GM18505 (cell line): ENCODE results near the gene KIF3A.

Experiments
- ATAC-seq: cut with Tn5 transposase; IDR thresholded peaks from one replicate; pipeline ENCODE4 v1.9.1; 2021; ENCODE audit not compliant: unreplicated experiment
- POLR2A ChIP-seq: IDR thresholded peaks from 4 replicates; pipeline ENCODE4 v1.6.1; 2011; ENCODE audit warnings: borderline replicate concordance; ENCODE audit not compliant: insufficient read depth, insufficient read length; ENCODE audit errors: extremely low read depth

Gene KIF3A

DNA sequence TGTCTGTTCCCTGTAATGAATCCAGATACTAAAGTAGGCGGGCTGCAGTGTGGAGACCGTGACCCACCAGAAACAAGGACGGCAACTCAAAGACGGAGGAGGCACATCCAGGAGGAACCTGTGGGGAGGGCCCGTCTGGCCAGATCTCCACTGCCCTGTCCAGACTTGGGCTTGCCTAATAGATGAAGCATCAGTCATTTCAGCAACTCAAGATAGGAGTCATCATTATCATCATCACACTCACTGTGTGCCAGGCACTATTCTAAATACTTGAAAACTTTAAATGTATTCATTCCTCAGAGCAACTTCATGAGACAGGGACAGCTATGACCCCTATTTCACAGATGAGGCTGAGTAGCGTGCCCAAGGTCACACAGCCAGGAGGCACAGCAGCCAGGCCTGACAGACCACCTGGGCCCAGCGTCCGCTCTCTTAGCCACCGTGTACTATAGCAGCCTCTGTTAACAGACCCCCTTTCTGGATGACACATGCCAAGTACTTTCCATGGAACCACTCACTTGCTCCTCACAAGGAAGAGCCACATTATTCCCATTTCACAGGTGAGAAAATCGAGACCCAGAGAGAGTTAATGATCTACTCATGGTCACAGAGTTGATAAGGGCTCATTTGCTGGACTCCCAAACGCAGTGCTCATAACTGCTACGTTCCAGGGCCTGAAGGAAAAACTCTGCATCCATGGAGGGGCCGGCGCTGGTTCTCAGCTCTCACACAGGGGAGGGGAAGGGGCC, 68.5 kb downstream of the KIF3A start:
- no peak for ATAC-seq

DNA sequence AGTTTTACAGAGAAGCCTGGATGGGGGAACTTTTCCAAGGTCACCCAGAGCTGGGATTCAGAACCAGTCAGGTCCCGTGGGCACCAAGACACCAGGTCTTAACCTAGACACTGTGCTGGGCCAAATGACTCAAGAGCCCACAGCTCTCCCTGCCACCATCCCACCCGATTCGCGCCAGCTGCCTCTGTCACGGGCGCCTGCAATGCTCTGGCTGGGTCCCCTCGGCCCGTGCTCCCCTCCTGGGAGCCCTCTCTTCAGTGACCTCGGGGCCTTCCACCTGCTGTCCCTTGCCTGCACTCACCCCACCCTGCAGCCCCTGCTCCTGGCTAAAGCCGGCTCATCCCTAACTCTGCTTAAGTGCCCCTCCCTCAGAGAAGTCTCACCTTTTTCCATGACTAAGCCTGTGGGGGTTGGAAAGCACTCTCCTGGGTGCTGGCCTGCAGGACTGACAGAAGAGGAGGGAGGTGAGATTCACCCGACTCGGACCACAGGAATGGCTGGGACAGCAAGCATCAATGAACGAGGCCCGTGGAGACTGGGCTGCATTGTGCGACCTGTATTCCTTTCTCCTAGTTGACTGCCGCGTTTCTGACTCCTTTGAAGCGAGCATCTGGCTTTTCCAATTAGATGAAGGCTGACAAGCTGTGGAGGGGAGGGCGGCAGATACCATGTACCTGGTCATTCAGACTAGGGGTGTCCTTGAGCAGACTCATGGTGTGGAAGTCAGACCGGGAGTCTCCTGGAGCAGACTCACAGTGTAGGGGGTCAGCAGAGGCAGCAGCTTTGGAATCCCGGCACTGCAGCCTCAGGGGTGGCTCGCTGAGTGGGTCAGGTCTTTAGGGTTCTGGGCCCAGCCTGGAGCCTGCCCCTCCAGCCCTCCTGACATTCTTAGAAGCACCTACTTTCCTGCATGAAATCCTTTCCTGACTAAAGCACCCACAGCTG, 69.3 kb downstream of the KIF3A start:
- ATAC-seq: no peak
- TF ChIP-seq POLR2A: no peak

More for the DNA sequence above, 68.5 kb downstream of the KIF3A start:
- TF ChIP-seq POLR2A: no peak

DNA sequence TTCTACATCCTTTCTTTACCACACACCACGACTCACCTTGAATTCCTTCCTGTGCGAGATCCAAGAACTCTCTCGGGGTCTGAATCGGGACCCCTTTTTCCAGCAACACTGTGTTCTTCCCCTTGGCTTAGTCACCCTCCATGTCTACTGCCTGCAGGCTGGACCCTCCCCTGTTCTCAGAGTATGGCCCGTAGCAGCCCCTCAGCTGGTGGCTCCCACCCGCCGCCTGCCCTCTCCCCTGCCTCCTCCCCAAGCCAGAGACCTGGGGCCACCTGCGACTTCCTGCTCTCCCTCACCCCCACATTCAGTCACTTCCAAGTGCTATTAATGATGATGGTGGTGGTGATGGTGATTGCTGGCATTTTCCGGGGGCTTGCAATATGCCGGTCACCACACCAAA, 70.0 kb downstream of the KIF3A start:
- no peak for ATAC-seq
- TF ChIP-seq POLR2A: no peak

DNA sequence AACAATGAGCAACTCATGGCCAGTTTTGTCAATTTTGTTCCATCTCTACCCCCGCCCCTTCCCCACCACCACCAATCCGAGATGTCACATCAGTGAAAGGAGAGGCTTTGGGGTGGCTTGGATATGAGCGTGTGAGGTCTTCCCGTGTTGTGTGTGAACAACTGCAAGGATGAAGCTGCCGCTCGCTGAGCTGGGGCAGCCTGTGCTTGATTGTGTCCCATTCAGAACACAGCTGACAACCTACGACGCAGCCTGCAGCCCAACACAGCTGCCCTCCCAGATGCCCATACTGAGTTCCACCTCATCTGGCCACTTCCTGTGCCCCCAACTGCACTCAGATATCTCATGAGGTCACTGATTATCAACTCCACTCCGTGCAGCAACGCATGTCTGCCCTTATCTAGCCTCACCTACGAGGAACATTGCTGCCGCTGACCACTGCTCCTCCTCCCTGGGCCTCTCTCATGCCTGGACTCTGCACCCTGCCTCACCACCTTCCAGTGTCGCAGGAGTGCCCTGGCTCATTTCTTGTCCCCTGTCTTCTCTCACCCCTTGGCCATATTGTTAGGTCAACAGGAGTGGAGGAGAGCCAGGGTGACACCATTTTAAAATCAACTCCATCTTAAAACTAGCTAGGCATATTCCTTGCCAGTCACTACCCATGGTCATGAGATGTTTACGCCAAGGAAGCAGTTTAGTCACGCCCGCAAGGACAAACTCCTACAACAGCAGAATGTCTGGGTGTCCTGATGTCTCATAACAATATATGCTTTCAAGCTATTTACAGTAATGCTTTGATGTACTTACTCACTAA, 70.8 kb downstream of the KIF3A start:
- no peak for TF ChIP-seq POLR2A
- ATAC-seq: no peak

DNA sequence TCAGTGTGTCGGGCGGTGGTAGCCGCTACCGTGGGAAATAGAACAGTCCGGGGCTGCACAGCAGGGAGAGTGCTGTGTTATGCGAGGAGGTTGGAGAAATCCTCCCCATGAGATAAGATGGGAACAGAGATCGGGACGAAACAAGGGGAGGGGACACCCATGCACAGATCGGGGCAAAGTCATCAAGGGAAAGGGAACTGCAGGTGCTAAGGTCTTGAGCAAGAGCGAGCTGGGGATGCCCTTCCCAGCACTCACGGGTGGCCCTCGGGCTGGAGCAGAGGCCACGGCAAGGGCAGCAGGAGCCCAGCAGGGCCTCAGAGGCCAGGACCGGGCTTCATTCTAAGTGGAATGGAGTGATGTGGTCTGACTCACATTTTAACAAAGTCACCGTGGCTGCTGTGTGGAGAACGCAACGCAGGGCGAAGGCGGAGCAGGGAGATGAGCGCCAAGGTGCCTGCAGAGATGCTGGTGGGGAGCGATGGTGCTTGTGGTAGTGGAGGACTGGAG, 71.7 kb downstream of the KIF3A start:
- no peak for TF ChIP-seq POLR2A
- ATAC-seq: no peak

DNA sequence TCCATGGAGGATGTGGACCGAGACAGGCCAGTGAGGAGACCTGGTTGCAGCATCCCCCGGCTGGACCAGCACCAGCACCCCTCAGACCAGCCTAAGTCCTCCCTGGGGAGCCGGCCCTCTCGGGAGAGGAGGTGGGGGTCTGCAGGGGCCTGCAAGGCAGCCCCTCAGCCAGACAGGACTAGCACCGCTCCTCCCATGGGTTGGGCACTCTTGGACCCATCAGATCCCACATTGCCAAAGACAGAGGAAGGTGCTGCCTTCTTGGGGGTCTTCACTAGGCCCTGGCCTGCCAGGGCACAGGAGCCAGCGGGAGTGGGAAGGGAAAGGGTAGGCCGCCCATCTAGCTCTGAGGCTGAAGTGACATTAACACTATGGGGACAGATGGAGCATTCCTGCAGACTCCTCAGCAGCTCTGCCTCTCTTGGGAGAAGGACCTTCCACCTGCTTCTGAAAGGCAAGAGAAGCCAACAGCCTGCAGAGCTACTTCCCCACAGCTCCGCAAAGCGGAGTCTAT, 72.6 kb downstream of the KIF3A start:
- no peak for ATAC-seq
- TF ChIP-seq POLR2A: no peak

DNA sequence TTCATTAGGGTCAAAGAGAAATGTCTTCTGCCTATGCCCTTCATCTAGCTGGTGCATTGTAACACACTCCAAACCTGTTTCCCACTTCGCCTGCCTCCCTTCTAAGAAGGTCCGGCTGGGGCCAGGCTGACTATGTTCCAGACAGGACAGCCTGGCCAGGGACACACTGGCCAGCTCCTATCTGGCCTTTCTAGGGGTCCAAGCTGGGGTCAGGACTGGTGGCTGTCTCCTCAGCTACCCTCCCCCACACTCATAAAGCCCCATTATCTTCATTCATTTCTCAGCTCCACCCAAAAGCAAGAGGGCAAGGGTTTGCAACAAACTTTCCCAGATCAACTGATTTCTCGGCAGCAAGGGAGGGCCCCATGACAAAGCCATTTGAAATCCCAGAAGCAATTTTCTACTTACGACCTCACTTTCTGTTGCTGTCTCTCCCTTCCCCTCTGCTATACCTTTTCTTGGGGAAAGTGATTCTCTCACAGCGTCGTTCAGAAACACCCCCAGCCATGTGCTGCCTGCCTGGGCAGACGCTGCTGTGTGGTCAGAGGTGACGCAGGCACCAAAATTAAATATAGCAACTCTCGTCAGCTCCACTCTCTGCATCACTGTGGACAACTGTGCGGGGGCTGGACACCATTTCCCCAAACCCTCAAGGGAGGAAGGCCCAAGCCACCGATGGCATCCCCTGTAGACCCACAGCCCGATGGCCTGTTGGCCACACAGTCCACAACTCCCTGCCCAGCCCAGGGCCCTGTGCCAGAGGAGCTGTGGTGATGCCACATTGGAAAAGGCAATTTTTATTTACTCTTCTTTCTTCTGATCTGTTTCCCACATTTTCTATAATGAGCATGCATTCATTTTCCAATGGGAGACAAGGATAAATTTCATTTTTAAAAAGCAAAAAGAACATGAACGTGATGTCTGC, 73.3 kb downstream of the KIF3A start:
- ATAC-seq: peak; percentile 28
- peak; percentile 27 for TF ChIP-seq POLR2A

DNA sequence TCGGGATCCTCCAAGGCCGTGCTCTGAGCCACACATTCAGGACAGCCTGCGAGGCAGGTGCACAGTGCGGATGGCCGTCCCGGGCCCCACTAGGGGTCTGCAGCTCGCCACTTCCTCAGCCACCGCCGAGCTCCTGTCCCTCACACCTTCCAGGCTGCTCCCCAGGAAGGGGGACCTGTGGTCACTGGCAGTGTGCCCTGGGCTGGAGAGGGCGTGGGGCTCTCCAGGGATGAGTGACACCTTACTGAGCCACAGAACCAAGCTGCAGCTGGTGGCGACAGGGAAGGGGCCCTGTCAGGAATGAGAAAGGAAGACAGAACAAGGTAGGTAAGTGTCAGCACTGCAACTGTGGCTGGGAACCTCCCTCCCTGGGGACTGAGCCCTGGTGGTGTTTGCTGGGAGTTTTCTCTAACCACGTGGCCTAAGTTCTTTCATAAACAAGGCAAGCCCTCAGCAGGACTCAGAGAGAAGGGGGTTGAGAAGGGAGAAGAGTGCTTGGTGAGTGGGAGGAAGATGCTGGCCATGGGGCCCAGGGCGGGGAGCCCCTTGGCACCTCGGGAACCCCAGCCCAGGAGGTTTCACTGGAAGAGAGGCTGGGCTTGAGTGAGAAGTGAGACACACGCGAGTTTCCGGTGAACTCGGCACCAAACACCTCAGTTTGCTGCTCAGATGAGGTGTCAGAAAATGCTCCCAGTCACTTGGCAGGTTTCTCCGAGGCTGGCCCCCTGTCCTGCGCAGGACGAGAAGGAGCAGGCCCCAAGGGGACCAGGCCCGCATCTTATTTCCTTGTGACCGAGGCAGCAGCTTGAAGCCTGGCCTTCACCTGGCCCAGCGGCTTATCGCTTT, 74.2 kb downstream of the KIF3A start:
- TF ChIP-seq POLR2A: peak; percentile 83
- ATAC-seq: peak; percentile 49

DNA sequence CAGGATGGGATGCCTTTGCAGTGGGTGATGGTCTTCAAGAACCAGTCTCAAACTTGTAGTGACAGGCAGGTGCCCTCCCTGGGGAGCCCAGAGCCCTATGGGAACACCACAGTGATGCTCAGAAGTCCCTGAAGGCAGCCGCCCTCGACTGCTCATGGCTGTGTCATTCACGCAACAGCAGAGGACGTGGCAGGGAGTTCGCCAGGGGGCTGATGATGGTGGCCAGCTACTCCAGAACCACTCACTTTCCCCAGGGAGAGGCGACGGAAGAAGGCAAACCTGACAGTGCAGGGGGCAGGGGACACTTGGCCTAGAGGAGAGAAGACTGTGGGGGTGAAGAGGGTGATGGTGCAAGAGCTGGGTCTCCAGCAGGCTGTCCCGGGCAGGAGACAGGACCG, 75.3 kb downstream of the KIF3A start:
- TF ChIP-seq POLR2A: no peak
- ATAC-seq: no peak

DNA sequence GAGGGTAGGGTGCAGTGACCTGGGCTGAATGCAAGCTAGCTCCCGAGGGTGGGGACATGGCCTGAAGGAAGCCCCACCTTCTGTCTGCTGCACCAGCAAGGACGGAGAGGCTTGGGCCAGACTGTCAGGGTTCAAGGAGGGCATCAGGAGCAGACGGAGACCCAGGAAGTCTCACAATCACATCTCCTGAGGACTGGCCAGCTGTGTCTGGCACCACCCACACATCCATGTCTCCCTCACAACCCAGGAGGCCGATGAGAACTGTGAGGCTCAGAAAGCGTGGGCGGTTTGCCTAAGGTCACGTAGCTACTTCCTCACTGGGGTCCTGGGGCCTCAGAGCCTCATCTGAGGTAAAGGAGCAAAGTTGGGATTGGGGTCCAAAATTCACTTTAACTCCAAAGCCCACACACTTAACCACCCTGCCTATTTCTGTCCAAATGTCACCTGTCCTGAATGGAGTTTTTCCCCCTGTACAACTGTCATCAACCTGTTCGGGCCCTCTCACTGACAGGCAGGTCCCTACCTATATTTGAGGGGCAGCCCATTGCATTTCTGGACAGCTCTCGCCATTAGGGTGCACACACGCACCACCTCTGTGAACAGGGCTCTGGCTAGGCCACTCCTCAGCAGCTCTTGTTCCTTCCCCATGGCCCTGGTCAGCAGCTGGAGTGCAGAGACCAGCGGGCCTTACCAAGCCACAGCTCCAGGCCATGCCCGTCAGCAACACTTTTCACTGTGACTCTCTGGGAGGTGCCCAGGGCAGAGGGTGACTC, 75.9 kb downstream of the KIF3A start:
- no peak for ATAC-seq
- TF ChIP-seq POLR2A: no peak

DNA sequence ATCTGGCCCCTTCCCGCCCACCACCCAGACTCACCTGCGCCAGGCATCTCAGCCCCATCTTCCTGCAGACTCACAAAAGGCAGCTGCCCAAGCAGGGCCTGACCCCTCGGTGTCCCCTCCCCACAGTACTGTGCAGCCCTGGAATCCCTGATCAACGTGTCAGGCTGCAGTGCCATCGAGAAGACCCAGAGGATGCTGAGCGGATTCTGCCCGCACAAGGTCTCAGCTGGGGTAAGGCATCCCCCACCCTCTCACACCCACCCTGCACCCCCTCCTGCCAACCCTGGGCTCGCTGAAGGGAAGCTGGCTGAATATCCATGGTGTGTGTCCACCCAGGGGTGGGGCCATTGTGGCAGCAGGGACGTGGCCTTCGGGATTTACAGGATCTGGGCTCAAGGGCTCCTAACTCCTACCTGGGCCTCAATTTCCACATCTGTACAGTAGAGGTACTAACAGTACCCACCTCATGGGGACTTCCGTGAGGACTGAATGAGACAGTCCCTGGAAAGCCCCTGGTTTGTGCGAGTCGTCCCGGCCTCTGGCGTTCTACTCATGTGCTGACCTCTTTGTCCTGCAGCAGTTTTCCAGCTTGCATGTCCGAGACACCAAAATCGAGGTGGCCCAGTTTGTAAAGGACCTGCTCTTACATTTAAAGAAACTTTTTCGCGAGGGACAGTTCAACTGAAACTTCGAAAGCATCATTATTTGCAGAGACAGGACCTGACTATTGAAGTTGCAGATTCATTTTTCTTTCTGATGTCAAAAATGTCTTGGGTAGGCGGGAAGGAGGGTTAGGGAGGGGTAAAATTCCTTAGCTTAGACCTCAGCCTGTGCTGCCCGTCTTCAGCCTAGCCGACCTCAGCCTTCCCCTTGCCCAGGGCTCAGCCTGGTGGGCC, 77.5 kb downstream of the KIF3A start:
- no peak for ATAC-seq
- TF ChIP-seq POLR2A: no peak
